Measurements from ENCODE around the gene GNMT. TPM values are rescaled to one million over a fixed set of nuclear protein-coding genes. Genes with fewer than 3 reads are reported as not detected.
A peak's percentile ranks its signal among the peaks of the same experiment; 100 is the strongest.

Gene GNMT
- total and polyA plus RNA-seq, 9 of the 15 experiments (the other 6 are each of a cell fraction or from before 2014, with no cell fraction given), result 0.11 to 0.29 (median 0.15) TPM; not detected in 6

DNA sequence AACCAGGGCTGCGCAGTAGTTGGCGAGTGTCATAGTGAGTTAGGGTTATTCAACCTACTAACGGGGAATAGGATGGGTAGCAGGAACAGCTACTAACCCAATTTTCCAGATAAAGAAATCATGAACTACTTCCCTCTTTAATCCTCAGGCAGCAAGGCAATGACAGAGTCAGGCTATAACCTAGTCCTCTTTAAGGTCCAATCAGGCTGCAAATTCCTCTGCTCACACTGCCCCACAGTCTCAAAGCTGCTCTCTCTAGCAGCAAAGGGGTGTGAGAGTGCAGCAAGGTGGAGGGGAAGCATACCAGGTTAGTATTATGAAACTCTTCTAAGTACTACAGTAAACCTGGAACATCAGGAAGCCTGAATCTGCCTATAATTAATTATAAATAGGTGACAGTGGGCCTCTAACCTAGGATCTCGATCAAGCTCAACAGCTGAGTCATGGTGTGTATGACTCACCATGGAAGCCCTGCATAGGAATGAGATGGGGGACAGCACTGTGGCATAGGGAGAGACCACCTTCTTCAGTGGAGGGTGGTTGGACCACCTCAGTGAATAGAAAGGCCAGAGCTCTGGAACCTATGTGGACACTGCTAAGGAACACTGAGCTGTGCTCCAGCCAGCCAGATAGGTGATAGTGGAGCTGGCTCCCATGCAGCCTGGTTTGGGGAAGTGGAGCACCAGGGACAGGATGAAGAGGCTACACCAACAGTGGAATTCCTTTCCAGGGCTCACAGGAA is 10.5 kb downstream of the GNMT start (continued):
- TF ChIP-seq, protein P1, sequence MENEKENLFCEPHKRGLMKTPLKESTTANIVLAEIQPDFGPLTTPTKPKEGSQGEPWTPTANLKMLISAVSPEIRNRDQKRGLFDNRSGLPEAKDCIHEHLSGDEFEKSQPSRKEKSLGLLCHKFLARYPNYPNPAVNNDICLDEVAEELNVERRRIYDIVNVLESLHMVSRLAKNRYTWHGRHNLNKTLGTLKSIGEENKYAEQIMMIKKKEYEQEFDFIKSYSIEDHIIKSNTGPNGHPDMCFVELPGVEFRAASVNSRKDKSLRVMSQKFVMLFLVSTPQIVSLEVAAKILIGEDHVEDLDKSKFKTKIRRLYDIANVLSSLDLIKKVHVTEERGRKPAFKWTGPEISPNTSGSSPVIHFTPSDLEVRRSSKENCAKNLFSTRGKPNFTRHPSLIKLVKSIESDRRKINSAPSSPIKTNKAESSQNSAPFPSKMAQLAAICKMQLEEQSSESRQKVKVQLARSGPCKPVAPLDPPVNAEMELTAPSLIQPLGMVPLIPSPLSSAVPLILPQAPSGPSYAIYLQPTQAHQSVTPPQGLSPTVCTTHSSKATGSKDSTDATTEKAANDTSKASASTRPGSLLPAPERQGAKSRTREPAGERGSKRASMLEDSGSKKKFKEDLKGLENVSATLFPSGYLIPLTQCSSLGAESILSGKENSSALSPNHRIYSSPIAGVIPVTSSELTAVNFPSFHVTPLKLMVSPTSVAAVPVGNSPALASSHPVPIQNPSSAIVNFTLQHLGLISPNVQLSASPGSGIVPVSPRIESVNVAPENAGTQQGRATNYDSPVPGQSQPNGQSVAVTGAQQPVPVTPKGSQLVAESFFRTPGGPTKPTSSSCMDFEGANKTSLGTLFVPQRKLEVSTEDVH (IDR thresholded peaks at IDR 0.05; ENCODE audit: low read depth, partially characterized antibody), result peak; percentile 16
- TF ChIP-seq TSC22D4 (tag; IDR thresholded peaks at IDR 0.05) (no peak), THRAP3 (IDR thresholded peaks at IDR 0.05; ENCODE audit: borderline replicate concordance) (no peak), MEF2D (tag; conservative IDR thresholded peaks at IDR 0.05; ENCODE audit: low read depth) (peak; percentile 30; the same call in 1 of the 2 replicates), SLC30A9 (CRISPR knock-in tag; IDR thresholded peaks at IDR 0.05) (no peak), C11orf30 (IDR thresholded peaks at IDR 0.05; ENCODE audit: low read depth) (peak; percentile 90), SIN3B (IDR thresholded peaks at IDR 0.05; ENCODE audit: low read depth) (no peak)
- TF ChIP-seq, protein P2, sequence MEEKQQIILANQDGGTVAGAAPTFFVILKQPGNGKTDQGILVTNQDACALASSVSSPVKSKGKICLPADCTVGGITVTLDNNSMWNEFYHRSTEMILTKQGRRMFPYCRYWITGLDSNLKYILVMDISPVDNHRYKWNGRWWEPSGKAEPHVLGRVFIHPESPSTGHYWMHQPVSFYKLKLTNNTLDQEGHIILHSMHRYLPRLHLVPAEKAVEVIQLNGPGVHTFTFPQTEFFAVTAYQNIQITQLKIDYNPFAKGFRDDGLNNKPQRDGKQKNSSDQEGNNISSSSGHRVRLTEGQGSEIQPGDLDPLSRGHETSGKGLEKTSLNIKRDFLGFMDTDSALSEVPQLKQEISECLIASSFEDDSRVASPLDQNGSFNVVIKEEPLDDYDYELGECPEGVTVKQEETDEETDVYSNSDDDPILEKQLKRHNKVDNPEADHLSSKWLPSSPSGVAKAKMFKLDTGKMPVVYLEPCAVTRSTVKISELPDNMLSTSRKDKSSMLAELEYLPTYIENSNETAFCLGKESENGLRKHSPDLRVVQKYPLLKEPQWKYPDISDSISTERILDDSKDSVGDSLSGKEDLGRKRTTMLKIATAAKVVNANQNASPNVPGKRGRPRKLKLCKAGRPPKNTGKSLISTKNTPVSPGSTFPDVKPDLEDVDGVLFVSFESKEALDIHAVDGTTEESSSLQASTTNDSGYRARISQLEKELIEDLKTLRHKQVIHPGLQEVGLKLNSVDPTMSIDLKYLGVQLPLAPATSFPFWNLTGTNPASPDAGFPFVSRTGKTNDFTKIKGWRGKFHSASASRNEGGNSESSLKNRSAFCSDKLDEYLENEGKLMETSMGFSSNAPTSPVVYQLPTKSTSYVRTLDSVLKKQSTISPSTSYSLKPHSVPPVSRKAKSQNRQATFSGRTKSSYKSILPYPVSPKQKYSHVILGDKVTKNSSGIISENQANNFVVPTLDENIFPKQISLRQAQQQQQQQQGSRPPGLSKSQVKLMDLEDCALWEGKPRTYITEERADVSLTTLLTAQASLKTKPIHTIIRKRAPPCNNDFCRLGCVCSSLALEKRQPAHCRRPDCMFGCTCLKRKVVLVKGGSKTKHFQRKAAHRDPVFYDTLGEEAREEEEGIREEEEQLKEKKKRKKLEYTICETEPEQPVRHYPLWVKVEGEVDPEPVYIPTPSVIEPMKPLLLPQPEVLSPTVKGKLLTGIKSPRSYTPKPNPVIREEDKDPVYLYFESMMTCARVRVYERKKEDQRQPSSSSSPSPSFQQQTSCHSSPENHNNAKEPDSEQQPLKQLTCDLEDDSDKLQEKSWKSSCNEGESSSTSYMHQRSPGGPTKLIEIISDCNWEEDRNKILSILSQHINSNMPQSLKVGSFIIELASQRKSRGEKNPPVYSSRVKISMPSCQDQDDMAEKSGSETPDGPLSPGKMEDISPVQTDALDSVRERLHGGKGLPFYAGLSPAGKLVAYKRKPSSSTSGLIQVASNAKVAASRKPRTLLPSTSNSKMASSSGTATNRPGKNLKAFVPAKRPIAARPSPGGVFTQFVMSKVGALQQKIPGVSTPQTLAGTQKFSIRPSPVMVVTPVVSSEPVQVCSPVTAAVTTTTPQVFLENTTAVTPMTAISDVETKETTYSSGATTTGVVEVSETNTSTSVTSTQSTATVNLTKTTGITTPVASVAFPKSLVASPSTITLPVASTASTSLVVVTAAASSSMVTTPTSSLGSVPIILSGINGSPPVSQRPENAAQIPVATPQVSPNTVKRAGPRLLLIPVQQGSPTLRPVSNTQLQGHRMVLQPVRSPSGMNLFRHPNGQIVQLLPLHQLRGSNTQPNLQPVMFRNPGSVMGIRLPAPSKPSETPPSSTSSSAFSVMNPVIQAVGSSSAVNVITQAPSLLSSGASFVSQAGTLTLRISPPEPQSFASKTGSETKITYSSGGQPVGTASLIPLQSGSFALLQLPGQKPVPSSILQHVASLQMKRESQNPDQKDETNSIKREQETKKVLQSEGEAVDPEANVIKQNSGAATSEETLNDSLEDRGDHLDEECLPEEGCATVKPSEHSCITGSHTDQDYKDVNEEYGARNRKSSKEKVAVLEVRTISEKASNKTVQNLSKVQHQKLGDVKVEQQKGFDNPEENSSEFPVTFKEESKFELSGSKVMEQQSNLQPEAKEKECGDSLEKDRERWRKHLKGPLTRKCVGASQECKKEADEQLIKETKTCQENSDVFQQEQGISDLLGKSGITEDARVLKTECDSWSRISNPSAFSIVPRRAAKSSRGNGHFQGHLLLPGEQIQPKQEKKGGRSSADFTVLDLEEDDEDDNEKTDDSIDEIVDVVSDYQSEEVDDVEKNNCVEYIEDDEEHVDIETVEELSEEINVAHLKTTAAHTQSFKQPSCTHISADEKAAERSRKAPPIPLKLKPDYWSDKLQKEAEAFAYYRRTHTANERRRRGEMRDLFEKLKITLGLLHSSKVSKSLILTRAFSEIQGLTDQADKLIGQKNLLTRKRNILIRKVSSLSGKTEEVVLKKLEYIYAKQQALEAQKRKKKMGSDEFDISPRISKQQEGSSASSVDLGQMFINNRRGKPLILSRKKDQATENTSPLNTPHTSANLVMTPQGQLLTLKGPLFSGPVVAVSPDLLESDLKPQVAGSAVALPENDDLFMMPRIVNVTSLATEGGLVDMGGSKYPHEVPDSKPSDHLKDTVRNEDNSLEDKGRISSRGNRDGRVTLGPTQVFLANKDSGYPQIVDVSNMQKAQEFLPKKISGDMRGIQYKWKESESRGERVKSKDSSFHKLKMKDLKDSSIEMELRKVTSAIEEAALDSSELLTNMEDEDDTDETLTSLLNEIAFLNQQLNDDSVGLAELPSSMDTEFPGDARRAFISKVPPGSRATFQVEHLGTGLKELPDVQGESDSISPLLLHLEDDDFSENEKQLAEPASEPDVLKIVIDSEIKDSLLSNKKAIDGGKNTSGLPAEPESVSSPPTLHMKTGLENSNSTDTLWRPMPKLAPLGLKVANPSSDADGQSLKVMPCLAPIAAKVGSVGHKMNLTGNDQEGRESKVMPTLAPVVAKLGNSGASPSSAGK (IDR thresholded peaks at IDR 0.05), result no peak
- TF ChIP-seq, protein P3, sequence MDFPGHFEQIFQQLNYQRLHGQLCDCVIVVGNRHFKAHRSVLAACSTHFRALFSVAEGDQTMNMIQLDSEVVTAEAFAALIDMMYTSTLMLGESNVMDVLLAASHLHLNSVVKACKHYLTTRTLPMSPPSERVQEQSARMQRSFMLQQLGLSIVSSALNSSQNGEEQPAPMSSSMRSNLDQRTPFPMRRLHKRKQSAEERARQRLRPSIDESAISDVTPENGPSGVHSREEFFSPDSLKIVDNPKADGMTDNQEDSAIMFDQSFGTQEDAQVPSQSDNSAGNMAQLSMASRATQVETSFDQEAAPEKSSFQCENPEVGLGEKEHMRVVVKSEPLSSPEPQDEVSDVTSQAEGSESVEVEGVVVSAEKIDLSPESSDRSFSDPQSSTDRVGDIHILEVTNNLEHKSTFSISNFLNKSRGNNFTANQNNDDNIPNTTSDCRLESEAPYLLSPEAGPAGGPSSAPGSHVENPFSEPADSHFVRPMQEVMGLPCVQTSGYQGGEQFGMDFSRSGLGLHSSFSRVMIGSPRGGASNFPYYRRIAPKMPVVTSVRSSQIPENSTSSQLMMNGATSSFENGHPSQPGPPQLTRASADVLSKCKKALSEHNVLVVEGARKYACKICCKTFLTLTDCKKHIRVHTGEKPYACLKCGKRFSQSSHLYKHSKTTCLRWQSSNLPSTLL (IDR thresholded peaks at IDR 0.05), result no peak

Measured in K562 (cell line).